Measurements from ENCODE around the gene ARGLU1. TPM values are rescaled to one million over a fixed set of nuclear protein-coding genes. Genes with fewer than 3 reads are reported as not detected.

The ARGLU1 gene
- total RNA-seq, 1 donor from 2014 or later = 122 TPM

DNA sequence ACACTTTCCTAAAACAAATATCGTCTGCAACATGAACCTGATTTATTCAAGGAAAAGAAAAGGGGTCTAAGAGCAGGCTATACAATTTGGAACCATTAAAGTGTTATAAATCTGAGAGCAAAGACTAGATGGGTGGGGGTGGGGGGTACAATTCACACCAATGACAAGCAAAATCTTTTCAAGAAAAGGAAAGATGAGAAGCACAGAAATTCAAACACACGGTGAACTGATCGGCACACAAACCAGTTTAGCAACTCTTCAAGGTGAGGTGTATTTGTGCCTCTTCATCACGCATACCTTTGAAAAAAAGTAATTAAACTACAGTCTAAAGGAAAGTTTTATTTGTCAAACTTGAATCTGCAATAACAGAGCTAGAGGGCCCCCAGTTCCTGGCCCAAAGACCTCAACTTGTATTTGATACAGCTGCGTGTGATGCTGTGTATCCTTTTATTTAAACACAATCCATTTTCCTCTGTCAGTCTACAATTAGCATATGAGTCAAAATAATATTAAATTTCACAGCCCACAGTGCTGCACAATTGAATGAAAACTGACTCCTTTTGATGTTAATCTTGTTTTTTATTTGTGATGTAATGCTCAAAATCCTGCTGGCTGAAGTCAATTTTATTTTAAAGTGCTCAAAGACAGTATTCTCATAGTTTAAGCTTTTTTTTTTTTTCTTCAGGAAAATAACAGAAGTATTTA is 46.7 kb downstream of the ARGLU1 start:
- peaks cover 11% of the 10 kb centered on the region for H3K4me1 ChIP-seq
- peak; percentile 36 for ATAC-seq
- no peaks in the 10 kb centered on the region for H3K36me3 ChIP-seq
- TF ChIP-seq, protein P1, sequence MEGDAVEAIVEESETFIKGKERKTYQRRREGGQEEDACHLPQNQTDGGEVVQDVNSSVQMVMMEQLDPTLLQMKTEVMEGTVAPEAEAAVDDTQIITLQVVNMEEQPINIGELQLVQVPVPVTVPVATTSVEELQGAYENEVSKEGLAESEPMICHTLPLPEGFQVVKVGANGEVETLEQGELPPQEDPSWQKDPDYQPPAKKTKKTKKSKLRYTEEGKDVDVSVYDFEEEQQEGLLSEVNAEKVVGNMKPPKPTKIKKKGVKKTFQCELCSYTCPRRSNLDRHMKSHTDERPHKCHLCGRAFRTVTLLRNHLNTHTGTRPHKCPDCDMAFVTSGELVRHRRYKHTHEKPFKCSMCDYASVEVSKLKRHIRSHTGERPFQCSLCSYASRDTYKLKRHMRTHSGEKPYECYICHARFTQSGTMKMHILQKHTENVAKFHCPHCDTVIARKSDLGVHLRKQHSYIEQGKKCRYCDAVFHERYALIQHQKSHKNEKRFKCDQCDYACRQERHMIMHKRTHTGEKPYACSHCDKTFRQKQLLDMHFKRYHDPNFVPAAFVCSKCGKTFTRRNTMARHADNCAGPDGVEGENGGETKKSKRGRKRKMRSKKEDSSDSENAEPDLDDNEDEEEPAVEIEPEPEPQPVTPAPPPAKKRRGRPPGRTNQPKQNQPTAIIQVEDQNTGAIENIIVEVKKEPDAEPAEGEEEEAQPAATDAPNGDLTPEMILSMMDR (IDR thresholded peaks at IDR 0.05) = no peak
- intact Hi-C loops (cut with DNase I) = no loop called here
- H3K27ac ChIP-seq = peak overlapping the region; percentile 47
- DNase-seq = no peak
- no peak overlapping the region for H3K4me3 ChIP-seq
- no peaks in the 10 kb centered on the region for H3K9me3 ChIP-seq
- H3K27me3 ChIP-seq = no peaks in the 10 kb centered on the region

DNA sequence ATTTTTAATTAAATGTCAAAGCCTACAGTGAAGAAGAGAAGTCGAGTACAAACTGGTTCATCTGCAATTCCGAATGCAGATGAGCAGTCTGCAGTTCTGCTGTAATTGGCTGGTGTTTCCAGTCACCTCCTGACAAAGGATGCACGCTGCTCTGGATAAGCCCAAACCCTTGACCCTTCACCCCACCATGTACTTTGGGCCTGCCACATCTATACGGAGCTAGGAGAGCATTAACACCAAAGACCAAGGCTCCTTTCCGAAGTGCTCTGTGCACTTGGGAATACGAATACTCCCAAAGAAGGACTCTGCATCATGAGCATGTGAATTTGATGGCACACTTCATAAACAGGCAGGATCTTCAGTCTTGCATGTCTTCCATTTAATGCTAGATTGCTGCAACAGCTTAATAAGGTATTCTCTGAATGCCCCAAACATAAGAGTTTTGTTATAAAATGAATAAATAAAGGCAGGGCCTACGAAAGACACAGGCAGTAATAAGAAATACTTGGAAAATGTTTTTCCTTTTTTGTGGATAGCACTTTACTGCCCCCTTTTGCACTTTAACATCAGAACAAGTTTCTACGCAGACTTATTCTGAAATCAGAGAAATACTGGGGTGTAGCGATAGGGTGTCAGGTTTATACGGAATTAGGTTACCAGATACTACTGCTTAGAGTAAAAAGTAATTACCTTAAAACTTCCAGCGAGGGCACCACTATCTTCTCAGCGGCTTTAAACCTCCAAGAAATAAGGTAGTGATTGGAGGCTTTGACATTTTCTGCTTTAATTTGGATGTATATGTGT is 47.5 kb downstream of the ARGLU1 start:
- H3K4me3 ChIP-seq = no peak overlapping the region
- ATAC-seq = peak; percentile 27
- no peaks in the 10 kb centered on the region for H3K27me3 ChIP-seq
- H3K36me3 ChIP-seq = no peaks in the 10 kb centered on the region
- H3K9me3 ChIP-seq = no peaks in the 10 kb centered on the region
- no peak for DNase-seq
- peaks cover 11% of the 10 kb centered on the region for H3K4me1 ChIP-seq
- TF ChIP-seq, protein P1 (IDR thresholded peaks at IDR 0.05) = peak; percentile 33
- intact Hi-C loops (cut with DNase I) = no loop called here
- H3K27ac ChIP-seq = peak overlapping the region; percentile 47

DNA sequence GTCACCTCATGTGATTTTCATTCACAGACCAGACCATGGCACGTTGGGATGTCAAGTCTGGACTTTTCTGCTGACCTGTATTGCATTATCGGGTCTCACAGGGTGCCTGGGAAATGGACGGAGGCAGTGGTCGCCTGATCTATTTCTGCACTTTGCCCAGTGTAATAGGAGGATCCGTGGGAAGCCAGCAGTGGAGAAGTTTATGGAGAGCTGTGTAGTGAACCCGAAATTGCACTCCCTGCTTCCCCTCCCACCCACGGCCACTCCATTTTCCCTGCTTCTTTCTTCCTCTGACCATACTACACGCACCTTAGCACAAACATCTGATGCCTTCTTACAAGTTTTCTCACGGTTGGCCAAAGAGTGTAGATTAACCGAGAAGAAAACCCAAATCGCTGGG is 49.4 kb downstream of the ARGLU1 start:
- TF ChIP-seq, protein P1 (IDR thresholded peaks at IDR 0.05) = no peak
- Histone ChIP-seq H3K4me3 (no peak overlapping the region), H3K27me3 (no peaks in the 10 kb centered on the region), H3K9me3 (no peaks in the 10 kb centered on the region), H3K27ac (no peak overlapping the region), H3K4me1 (peaks cover 8% of the 10 kb centered on the region), H3K36me3 (no peaks in the 10 kb centered on the region)
- no peak for DNase-seq
- ATAC-seq = no peak
- intact Hi-C loops (cut with DNase I) = no loop called here

DNA sequence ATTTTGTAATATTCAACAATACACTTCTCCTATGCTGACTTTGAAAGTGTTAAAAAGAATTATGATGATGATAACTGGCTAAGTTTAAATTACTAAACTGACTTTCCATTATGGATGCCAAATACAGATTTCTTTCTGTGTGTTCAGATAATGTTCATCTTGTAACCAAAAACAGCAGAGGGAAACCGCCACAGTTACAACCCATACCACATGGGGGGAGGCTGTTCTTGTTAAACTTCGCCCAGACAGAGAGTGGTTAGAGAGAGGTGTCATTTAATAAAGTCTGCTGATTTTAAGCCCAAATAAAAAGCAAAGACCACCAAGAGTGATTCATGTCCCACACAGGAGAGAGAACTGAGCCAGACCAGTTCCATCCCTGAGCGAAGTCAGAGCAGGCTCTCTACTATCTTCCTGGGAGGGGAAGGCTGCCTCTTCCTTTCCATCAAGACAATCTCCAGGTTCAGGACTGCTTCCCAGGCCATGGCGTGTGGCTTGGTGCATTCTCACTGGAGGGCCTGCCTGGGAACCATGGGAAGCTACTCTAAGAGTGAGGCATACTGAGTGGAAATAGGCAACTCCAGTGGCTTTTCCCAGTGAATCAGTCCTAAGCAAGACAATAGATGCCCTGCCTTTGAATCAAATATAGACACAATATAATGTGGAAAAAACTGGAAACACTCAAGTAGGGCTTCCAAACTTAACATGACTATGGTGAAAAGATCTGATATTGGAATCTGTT is 50.7 kb downstream of the ARGLU1 start:
- Histone ChIP-seq H3K4me1 (peaks cover 8% of the 10 kb centered on the region), H3K9me3 (no peaks in the 10 kb centered on the region), H3K27ac (no peak overlapping the region), H3K27me3 (no peaks in the 10 kb centered on the region), H3K4me3 (no peak overlapping the region), H3K36me3 (no peaks in the 10 kb centered on the region)
- ATAC-seq = no peak
- intact Hi-C loops (cut with DNase I) = no loop called here
- TF ChIP-seq, protein P1 (IDR thresholded peaks at IDR 0.05) = no peak
- DNase-seq = no peak

DNA sequence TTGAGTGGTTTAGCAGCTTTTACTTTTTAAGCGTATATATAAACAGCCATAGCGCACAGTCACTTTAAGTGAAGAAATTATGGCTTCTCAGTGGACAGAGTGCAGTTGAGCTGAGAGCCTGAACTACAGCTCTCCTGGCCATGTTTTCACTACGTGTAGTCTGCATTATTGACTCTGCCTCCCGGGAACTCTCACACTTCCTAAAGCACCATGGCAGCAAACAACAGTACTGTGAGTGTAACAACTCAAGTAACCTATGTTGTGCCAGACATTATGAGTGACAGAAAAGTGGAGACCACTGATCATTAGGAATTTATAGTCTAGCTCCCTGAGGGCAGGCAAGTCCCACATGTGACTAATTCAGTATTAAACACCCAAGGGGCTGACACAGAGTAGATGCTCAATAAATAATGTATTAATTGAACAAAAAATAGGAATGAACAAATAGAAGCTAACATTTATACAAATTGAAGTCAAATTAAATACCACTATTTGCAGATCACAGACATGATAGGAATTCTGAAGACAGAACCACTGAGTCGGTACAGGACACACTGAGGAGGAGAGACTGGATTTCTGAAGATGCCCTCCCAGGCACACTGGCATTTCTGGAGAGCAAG is 52.2 kb downstream of the ARGLU1 start:
- intact Hi-C loops (cut with DNase I) = no loop called here
- Histone ChIP-seq H3K27ac (no peak overlapping the region), H3K4me1 (peaks cover 5% of the 10 kb centered on the region), H3K9me3 (no peaks in the 10 kb centered on the region), H3K36me3 (no peaks in the 10 kb centered on the region), H3K27me3 (no peaks in the 10 kb centered on the region), H3K4me3 (no peak overlapping the region)
- peak; percentile 63 for ATAC-seq
- no peak for DNase-seq
- TF ChIP-seq, protein P1 (IDR thresholded peaks at IDR 0.05) = no peak

All from upper lobe of right lung (tissue), 1 donor.